ELR (cell line): ENCODE data around the gene PHLDA2.
"Not testable (repeated sequence)": the region's sequence is repeated elsewhere in the genome, so short reads cannot be mapped to it uniquely, and the experiment has no call there.

ENCODE experiments used
- DNase-seq: peaks from one replicate; pipeline ENCODE4 v3.0.0-alpha.2; 2015; ENCODE audit warnings: low read depth

Gene PHLDA2

GRCh38 chr11:2914455-2915195 is 14.6 kb downstream of the PHLDA2 start:
- DNase-seq = no peak

- DNase-seq = no peak
These were observed 15.4 kb downstream of the PHLDA2 start for GRCh38 chr11:2913776-2914175.

- DNase-seq = peak; percentile 64
These were observed 16.2 kb downstream of the PHLDA2 start for GRCh38 chr11:2913019-2913431.

DNA sequence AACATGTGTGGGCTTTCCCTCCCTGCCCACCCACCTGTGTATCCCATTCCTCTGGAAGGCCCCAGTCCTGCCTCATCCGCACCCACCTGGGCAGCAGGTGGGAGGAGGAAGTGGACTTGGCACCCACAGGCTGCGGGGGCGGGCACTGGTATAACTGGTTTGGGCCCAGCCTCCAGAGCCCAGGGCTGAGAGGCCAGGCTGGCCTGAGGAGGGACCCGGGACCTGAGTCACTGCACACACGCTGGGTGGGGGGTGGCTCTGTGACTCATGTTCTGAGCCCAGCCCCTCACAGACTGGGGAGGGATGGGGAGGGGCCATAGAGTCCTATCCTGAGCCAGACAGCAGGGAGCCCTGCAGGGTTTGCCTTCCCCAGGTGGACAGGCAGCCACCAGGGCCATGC is 16.7 kb downstream of the PHLDA2 start:
- DNase-seq = peak; percentile 88

GRCh38 chr11:2911785-2912391 is 17.3 kb downstream of the PHLDA2 start:
- DNase-seq = no peak

DNA sequence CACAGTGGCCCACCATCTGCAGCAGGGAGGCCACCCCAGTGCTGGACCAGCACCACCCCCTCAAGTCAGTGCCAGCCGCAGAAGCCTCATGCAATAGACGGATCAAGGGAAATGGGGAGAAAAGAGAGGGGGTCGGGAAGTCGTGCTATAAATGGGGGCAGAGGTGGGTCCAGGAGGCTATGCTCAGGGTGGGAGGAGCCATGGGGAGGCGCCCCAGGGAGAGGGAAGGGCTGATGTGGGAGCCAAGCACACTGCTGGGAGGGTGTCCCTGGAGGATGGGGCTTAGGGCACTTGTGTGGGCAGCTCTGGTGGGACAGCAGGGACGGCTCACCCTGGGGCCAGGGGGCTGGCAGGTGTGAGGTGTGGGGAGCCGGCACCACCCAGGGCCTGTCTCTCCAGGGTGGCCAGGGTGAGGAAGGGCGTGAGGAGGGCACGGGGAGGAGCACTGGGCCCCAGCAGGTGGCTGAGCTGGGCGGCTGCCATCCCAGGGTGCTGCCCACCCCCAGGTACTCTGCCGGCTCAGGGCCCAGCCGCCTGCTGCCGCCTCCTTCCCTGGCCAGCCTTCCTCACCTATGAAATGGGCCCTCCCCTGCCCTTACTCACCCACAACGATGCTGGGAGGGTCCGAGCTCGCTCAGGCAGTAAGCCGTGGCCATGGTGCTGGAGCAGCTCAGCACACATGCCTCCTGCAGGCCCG is 18.0 kb downstream of the PHLDA2 start:
- no peak for DNase-seq

- DNase-seq = no peak
These were observed 18.7 kb downstream of the PHLDA2 start for GRCh38 chr11:2910401-2910955.

DNA sequence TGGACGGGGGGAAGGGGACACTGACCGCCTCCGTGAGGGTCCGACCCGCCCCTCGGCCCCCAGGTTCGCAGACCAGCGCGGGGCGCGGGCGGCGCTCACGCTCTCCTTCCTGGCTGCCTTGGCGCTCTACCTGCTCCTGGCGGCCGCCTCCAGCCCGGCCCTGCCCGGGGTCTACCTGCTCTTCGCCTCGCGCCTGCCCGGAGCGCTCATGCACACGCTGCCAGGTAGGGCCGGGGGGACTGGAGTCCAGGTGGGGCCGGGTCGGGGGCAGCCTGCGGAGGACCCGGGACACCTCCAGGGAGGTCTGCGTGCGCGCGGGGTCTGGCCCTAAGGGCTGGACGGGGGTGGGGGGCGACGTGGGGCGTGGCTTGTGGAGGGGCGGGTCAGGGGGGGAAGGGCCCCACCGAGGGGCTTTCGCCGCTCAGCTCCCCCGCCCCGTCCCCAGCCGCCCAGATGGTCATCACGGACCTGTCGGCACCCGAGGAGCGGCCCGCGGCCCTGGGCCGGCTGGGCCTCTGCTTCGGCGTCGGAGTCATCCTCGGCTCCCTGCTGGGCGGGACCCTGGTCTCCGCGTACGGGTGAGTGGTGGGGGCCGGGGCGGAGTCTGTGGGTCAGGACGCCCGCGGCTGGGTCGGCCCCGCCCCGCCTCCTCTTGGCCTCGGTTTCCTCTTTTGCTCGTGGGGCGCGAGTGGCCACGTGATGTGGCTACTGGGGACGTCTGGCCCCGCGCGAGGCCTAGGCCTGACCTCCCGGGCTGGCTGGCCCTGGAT is 19.9 kb downstream of the PHLDA2 start:
- no peak for DNase-seq

DNA sequence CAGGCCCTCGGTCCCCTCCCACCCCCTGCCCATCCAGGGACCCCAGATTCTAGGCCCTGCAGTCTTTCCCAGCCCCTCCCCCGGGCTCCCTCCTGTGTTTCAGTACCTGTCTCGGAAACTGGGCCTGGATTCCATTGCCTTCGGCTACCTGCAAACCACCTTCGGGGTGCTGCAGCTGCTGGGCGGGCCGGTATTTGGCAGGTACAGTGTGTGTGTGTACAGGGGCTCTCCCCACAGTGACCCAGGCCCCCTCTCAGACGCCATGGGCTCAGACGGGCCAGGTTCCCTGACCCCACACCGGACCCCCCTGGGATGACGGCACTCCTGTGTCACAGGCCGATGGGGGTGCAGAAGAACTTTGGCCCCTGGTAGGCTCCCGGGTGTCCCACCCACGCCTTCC is 21.1 kb downstream of the PHLDA2 start:
- DNase-seq = no peak

DNA sequence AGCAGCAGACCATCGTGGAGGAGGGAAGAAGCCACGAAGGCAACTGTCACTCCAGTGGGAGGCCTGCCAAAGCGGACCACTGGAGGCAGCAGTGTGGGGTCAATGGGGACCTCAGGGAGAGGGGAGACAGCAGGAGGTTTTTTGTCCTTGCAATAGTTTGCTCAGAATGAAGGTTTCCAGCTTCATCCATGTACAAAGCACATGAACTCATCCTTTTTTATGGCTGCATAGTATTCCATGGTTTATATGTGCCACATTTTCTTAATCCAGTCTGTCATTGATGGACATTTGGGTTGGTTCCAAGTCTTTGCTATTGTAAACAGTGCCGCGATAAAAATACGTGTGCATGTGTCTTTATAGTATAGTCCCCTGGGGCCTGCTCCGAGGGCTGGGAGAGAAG is 23.9 kb downstream of the PHLDA2 start:
- not testable (repeated sequence) for DNase-seq

- no peak for DNase-seq
These were observed 24.8 kb downstream of the PHLDA2 start for GRCh38 chr11:2904153-2905052.

DNA sequence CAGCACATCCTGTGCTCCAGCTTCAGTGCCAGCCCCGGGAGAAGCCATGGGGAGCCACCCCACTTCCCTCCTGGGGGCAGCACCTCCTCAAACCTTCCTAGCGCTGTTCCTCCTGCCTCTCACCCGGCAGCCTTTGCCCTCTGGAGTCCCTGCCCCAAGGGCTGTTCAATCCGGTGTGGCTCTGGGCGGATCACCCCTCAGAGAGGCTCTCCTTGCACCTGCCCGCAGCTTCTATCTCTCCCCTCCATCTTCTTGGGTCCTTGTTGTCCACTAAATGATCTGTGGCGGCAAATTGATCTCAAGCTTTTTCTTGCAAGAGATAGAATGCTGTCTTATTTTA is 25.6 kb downstream of the PHLDA2 start:
- no peak for DNase-seq

DNA sequence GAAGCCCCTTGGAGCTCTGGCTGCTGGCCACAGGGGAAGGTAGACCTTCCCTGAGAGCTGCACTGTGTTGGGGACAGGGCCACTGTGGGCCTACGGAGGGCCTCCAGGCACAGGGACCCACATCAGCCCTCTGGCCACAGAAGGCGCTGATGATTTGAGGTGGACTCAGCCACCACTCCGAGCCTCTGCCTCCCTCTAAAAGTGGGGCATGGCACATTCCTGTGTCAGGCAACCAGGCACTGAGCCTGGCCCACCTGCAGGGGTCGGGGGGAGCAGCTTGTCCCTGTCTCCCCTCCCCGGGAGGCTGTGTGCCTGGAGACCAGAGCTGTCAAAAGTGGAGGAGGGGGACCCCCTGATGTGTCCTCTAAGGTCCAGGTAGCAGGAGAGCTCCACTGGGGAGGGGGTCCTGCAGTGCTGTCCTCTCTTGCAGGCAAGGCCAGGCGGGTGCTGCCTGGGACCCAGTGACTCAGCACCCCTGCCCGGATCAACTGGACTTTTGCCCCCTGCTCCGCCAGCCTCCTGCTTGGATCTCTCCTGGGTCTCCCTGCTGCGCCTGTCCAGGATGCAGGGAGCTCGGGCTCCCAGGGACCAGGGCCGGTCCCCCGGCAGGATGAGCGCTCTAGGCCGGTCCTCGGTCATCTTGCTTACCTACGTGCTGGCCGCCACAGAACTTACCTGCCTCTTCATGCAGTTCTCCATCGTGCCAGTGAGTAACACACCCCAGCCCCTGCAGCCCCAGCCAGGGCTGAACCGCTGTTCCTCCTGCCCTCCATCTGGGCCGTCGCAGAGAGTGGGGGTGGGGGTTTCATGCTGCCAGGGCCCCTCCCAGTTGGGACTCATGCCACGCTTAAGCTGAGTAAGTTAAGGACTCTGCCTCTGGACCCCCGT is 26.2 kb downstream of the PHLDA2 start:
- DNase-seq = no peak

GRCh38 chr11:2901854-2902783 is 27.1 kb downstream of the PHLDA2 start:
- DNase-seq = peak; percentile 93

GRCh38 chr11:2901196-2901796 is 27.9 kb downstream of the PHLDA2 start:
- DNase-seq = no peak

DNA sequence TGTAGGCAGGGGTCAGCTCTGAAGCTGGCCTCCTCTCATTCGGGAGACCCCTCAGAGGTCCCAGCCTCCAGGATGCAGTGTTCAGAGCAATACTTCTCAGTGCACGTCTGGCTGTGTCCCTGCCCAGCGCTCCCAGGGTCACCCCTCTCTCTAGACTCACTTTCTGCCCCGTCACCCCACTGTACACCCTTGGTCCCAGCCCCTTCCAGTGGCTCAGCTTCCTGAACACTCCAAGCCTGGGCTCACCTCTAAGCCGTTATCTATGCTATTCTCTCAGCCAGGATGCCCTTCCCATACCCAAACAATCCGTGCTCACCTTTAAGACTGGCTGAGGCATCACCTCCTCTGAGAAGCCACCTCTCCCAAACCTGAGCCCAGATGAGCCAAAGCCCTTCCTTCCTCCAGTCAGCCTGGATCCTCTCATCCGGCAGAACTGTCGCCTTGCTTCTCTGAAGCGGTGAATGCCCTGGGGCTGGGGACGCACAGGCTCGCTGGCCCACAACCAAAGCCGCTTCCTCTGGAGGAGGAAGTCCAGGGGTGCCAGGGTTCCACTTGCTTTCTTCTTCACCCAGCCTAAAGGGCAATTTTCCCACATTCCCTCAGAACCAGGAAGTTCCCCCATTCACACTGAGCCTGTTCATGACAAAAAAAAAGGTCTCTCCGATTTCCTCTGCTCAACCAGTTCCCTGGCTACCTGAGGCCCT is 30.0 kb downstream of the PHLDA2 start:
- DNase-seq = peak; percentile 39

DNA sequence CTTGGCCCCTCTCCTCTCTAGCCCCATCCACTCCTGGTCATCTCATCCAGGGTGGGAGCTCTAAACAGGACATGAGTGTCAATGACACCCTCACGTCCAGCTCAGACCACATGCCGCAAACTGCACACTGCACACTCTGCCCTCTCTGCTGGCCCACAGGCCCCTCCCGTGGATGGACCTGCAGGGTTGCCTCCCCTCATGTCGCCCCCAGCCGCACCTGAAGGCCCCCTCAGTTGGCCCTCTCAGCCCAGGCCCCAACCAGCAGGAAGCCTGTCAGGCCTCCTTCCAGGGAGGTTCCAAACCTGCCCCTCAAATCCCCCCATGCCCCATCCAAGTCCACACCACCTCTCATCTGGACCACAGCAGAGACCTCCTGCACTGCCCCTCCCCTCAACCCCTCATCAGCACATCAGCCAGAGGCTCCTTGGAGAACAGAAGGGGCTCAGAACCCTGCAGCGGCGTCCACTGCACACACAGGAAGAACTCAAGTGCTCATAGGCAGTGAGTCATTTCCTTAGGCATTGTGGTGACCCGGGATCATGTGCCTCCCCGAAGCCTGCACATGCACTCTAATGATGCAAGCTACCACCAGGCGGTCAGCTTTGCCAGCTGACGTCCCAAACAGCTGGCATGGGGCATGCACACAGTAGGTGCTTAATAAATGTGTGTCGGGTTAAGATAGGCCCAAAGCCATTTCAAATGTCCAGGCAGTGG is 30.7 kb downstream of the PHLDA2 start:
- DNase-seq = peak; percentile 95
